Measurements from ENCODE around the gene IL20RA.
"Not testable (repeated sequence)": the region's sequence is repeated elsewhere in the genome, so short reads cannot be mapped to it uniquely, and the experiment has no call there.

IL20RA gene

DNA sequence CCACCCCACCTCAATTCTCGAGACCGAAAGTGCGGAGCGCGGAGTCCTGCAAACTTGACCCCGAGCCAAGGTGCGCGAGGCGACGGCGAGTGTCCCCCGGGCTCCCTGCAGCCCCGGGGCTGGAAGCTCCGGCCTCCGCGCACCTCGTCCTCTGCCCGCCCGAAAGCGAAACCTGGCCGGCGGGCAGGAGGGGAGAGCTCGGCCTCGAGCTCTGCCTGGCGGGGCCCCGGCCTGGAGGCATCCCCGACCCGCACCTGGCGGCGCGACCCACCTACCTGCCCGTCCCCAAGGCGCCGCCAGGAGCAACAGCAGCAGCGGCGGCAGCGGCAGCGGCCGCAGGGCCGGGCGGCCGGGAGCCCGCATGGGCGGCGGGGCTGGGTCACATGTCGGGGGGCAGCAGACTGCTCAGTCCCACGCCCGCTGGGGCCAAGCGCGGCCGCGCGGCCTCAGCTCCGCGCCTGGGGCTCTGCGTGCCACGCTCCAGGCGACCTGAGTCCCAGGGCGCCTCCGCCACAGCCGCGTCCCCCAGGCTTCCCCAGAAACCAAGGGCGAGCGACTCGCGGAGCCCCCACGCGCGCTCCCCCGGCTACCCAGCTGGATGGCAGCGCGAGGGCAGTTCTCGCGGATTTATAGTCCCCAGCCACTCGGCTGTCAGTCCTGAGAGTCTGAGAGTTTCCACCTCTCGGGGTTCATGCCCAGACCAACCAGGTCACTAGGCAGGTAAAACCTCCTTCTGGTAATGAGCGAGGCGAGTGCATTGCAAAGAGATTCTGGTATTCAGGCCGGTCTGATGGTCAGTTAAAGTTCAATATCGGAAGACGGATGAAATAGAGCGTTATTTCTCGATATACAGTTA is at the start of gene IL20RA:
Gene IL20RA (minus strand): TSS at position 600 of the 856 bp plus-strand sequence. CDS start 237 bp downstream, at position 363.
- peak in 1 of 2 donors; percentile 3 for DNase-seq

DNA sequence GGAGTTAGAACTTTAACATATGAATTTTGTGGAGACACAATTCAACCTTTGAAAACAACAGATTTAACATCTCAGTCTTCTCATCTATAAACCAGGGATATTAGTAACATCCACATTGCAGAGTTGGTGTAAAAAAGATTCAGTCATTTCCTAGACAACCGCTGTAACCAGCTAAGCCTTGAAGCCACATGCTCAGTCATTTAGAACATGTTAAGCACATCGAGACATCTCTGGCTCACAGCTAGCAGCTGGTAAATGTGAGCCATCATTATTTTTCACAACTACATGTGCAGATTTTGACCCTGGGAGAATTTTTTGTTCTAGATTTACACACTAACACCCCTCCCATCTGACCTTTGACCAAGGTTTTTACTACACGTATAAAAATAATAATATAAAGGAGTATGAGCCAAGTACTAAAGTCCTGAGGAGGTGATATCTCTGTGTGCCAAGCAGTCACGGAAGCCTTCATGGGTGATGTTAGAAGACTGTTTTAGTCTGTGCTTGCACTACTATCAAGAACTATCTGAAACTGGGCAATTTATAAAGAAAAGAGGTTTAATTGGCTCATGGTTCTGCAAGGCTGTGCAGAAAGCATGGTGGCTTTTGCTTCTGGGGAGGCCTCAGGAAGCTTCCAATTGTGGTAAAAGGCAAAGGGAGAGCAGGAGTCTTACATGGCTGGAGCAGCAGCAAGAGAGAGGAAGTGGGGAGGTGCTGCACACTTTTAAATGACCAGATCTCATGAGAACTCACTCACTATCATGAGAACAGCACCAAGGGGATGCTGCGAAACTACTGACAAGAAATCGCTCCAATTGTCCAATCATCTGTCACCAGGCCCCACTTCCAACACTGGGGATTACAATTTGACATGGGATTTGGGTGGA is 48.7 kb upstream of the IL20RA start:
- no peak for DNase-seq

DNA sequence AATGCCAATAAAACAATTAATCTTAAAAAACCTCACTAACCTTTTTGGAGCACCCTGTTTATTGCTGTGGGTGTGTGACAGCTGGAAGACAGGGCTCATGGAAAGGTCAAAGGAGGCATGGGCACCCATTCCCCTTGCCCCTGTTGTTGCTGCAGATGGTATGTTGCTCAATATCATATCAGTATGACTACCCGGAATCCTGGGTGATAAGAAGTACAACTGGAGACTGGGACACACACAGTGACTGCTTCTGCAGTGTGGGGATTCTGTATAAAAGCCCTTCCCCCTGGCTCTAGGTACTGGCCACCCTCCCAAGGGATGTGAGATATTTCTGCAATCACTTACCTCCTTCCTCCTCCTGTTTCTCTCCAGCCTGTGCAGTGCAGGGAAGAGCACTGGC is 47.3 kb upstream of the IL20RA start:
- no peak for DNase-seq

DNA sequence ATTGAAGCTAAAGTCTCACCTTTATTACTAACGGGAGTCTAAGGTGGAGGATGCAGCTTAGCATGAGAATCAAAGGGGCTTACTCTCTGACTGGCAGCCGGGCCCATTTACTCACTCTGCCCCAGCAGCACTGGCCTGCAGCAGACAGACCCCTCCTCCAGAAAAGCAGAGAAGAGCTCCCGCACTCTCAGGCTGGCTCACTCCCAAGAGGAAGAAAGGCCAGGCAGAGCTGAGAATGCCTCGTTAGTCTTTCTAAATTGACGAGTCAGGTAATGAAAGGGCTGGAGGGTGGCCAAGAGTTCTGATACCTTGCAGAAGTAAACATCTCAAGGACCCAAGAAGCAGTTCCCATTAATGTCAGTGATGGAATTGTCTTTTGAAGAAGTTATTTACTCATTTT is 44.5 kb upstream of the IL20RA start:
- no peak for DNase-seq

GRCh38 chr6:137087902-137088301 is 43.1 kb upstream of the IL20RA start:
- no peak for DNase-seq

GRCh38 chr6:137086031-137086430 is 41.3 kb upstream of the IL20RA start:
- DNase-seq: no peak

DNA sequence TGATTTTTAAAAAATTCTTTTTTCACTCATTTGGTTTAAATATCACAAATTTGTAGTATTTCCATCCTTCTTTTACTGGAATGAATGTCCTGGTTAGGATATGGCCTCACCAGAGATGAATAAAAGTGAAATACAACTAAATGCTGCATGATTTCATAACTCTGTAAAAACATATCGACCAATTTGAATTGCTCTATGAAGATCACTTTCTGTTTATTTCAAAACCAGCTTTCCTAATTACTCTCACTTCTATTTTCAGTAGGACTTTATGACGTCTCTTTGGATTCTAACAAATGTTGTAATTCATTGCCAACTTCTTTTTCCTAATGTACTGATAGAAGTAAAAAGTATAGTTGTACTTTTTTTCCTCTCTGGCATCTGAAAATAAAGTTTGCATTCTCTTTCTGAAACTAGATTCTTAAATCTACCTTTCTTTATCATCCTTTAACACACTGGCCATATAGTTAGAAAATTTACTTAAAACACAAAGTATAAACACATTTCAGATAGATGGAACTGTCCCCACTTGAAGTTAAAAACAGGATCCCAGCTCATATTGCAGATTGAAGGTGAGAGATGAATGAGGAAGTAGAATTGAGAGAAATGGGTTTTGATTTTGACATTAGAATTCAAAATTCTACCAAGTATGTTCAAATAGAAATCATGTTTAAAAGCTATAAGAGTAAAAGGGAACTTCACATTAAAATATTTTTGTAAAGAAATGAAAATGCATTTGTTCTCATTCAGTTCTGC is 40.3 kb upstream of the IL20RA start:
- no peak for DNase-seq

GRCh38 chr6:137084090-137084489 is 39.3 kb upstream of the IL20RA start:
- DNase-seq: no peak

DNA sequence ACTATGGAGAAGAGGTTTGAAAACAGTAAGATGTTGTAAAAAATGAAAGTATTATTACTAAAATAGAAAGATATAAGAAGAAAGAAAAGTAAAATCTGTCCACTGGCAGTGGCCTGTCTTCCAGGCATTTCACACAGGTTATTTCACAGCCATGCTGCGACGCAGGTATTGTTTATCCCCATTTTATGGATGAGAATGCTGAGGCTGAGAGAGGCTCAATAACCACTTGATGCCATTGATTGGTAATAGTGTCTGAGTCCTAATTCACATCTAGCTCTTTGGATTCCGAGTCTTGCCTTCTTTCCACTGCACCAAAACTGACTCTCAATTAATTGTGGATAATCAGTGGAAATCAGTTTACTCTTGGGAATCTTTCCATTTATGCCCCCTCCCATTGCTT is 37.2 kb upstream of the IL20RA start:
- DNase-seq: no peak

GRCh38 chr6:137080711-137081110 is 35.9 kb upstream of the IL20RA start:
- no peak for DNase-seq

GRCh38 chr6:137076277-137077068 is 31.7 kb upstream of the IL20RA start:
- DNase-seq: peak; percentile 16 to 38

- DNase-seq: not testable (repeated sequence)
These were observed 31.0 kb upstream of the IL20RA start for GRCh38 chr6:137075790-137076189.

GRCh38 chr6:137070303-137070702 is 25.5 kb upstream of the IL20RA start:
- no peak for DNase-seq

DNA sequence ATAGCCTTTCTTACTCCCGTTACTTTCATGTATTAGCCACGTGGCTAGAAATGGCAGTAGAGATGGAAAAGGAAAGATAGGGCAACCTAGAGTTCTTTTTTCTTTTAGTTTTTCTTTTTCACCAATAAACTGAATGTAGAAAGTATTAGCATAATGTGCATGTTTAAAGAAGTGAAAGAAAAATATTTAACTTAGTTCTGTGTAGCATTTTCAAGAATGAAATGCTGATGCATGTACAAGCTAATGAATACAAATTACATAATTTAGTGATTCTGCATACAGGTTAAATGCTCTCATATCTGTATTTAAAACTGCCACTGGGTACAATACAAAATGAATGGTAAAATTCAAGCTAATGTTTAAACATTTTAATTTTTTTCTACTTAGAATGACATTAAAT is 22.6 kb upstream of the IL20RA start:
- no peak for DNase-seq

GRCh38 chr6:137058037-137058436 is 13.3 kb upstream of the IL20RA start:
- DNase-seq: no peak

GRCh38 chr6:137056121-137056880 is 11.5 kb upstream of the IL20RA start:
- DNase-seq: no peak

- no peak for DNase-seq
These were observed 7.2 kb upstream of the IL20RA start for GRCh38 chr6:137051790-137052472.

DNA sequence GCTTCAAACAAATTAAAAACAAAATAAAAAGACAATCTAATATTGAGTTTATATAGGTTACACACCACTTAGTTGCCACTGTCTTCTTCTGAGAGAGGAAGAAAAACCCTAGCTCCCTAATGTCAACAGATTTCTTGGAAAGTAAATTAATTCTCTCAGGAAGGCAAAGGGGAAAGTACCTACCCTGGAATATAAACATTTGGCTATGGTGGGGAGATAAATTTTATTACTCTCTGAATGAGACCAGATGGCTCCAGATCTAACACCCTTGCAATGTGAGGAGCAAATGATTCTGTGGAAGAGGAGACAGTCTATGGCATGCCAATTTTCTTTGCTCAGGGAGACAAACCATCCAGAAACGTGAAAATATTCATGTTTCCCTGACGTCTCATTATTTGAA is 4.3 kb upstream of the IL20RA start:
- no peak for DNase-seq

GRCh38 chr6:137046871-137047412 is 2.2 kb upstream of the IL20RA start:
- no peak for DNase-seq

- no peak for DNase-seq
These were observed 541 bp upstream of the IL20RA start for GRCh38 chr6:137045222-137045789.
